K562 (cell line): ENCODE results near the gene XBP1. TPM values are rescaled to one million over a fixed set of nuclear protein-coding genes. Genes with fewer than 3 reads are reported as not detected.

Experiments
- ATAC-seq: fragments of 200-7000 bp; cut with Tn5 transposase; 3 replicates; pipeline ENCODE4 v1.9.1; 2020; ENCODE audit warnings: moderate library complexity
- BruUV-seq: library from RNA; stranded (reverse); fragments of 400-500 nt; replicated peaks from 2 replicates; lab custom pipeline; 2021; lab: Mats Ljungman, UMichigan
- CTCF ChIA-PET: fragments of 300-600 bp; formaldehyde crosslinking; extraction: SDS; loops from one replicate; lab custom pipeline; 2021; ENCODE audit warnings: low intra/inter-chr PET ratio; lab: Yijun Ruan, JAX
- POLR2A ChIA-PET: fragments of 300-600, 350-650 bp; sonication (Branson Sonifier 250); formaldehyde crosslinking; extraction: SDS; loops from one replicate; lab custom pipeline; 2021; ENCODE audit warnings: antibody characterized with exemption, inconsistent platforms; lab: Yijun Ruan, JAX
- DNase-seq, 4 experiments: peaks; one replicate each; pipeline versions ENCODE4 v3.0.0 to v3.0.0-alpha.2; 2011 to 2018; ENCODE audit warnings: low spot score in 3 of 4, mixed read lengths in 3 of 4; ENCODE audit errors: extremely low read depth in 1 of 4
- FAIRE-seq: peaks from 2 replicates; lab custom pipeline; 2011; peaks lifted over from hg19 to GRCh38; lab: Jason Lieb, UNC
- H2AFZ ChIP-seq: 2 replicates; pipeline ENCODE4 v1.6.0; 2011; ENCODE audit warnings: low read depth, low read length, control low read depth, inconsistent platforms
- H3K27ac ChIP-seq: fragments of 200-600 bp; 3 replicates; pipeline ENCODE4 v1.8.0; 2011; ENCODE audit warnings: low read depth, mild to moderate bottlenecking, control low read depth, inconsistent platforms, low read length, moderate library complexity, mixed read lengths; ENCODE audit errors: extremely low read depth
- H3K27me3 ChIP-seq, 2 experiments: fragments of 300-600 bp in 1 of 2; 2 replicates in 1 of 2; 3 replicates in 1 of 2; pipeline versions ENCODE4 v1.6.0 to v1.8.0; 2011; ENCODE audit warnings: inconsistent platforms in 2 of 2, low read length in 2 of 2, mild to moderate bottlenecking in 1 of 2, mixed read lengths in 1 of 2, moderate library complexity in 1 of 2; ENCODE audit not compliant: control insufficient read depth in 2 of 2, insufficient read depth in 2 of 2
- H3K36me3 ChIP-seq: fragments of 300-600 bp; 3 replicates; pipeline ENCODE4 v1.8.0; 2011; ENCODE audit warnings: mild to moderate bottlenecking, low read length, inconsistent platforms; ENCODE audit not compliant: control insufficient read depth, insufficient read depth
- H3K4me1 ChIP-seq, 2 experiments: fragments of 200-600 bp in 1 of 2; replicated peaks in 1 of 2; 2 replicates in 1 of 2; 3 replicates in 1 of 2; pipeline versions ENCODE4 v1.5.1 to v1.8.0; 2011; ENCODE audit warnings: inconsistent platforms in 2 of 2, low read length in 2 of 2, mild to moderate bottlenecking in 1 of 2, mixed read lengths in 1 of 2, moderate library complexity in 1 of 2; ENCODE audit not compliant: control insufficient read depth in 2 of 2, insufficient read depth in 2 of 2
- H3K4me2 ChIP-seq: 2 replicates; pipeline ENCODE4 v1.6.1; 2011; ENCODE audit warnings: low read length, control low read depth, inconsistent platforms, mixed read lengths; ENCODE audit not compliant: insufficient read depth
- H3K4me3 ChIP-seq: fragments of 200-600 bp; sonication (generic), shearing (Covaris generic); 2 replicates; pipeline ENCODE4 v1.5.1; 2016; ENCODE audit warnings: control low read depth, inconsistent platforms
- H3K79me2 ChIP-seq: fragments of 200-600 bp; 3 replicates; pipeline ENCODE4 v1.8.0; 2011; ENCODE audit warnings: low read length, inconsistent platforms; ENCODE audit not compliant: control insufficient read depth, insufficient read depth
- H3K9ac ChIP-seq, 2 experiments: 2 replicates each; pipeline versions ENCODE4 v1.6.0 to v1.6.1; 2011; ENCODE audit warnings: low read depth in 2 of 2, low read length in 2 of 2, control low read depth in 1 of 2, inconsistent platforms in 1 of 2, mild to moderate bottlenecking in 1 of 2, mixed read lengths in 1 of 2; ENCODE audit not compliant: insufficient read depth in 1 of 2
- H3K9me1 ChIP-seq: one replicate; pipeline ENCODE4 v1.6.0; 2011; ENCODE audit warnings: inconsistent platforms, mild to moderate bottlenecking, low read length, moderate library complexity; ENCODE audit not compliant: control insufficient read depth, insufficient read depth
- H3K9me3 ChIP-seq: replicated peaks from 2 replicates; pipeline ENCODE4 v1.5.1; 2011; ENCODE audit warnings: low read depth, low read length, inconsistent platforms; ENCODE audit not compliant: control insufficient read depth, insufficient read depth
- H4K20me1 ChIP-seq: replicated peaks from 2 replicates; pipeline ENCODE4 v1.6.1; 2011; ENCODE audit warnings: low read length, inconsistent platforms, mixed read lengths; ENCODE audit not compliant: control insufficient read depth, insufficient read depth
- MTF1 ChIP-seq: fragments of 250-450 bp; sonication (Bioruptor Pico); IDR thresholded peaks from 2 replicates; pipeline ENCODE4 v1.9.0; 2021; ENCODE audit warnings: moderate library complexity, mild to moderate bottlenecking, inconsistent platforms, borderline replicate concordance
- SMAD4 ChIP-seq: fragments of 250-450 bp; sonication (Bioruptor Pico); conservative IDR thresholded peaks from 2 replicates; pipeline ENCODE4 v1.8.0; 2021; ENCODE audit warnings: inconsistent platforms, mild to moderate bottlenecking, moderate library complexity
- ZFX ChIP-seq: sonication (generic); formaldehyde crosslinking; IDR thresholded peaks from 2 replicates; pipeline ENCODE4 v1.8.0; 2022; ENCODE audit warnings: mild to moderate bottlenecking, missing genetic modification reagents, moderate library complexity
- ZNF57 ChIP-seq: fragments of 450-650 bp; formaldehyde crosslinking; IDR thresholded peaks from 2 replicates; pipeline ENCODE4 v1.4.0; 2020; ENCODE audit warnings: mild to moderate bottlenecking, moderate library complexity
- WGBS: fragments of 100-300 bp; shearing (Covaris generic); methylation state at CpG from one replicate; pipeline ENCODE4 v1.1.6; 2016; ENCODE audit warnings: low coverage, mixed read lengths; ENCODE audit not compliant: insufficient coverage; ENCODE audit errors: missing lambda C conversion rate; 5-methylcytosine and 5-hydroxymethylcytosine counted together
- in situ Hi-C: fragments of 300-500 bp; cut with MboI; formaldehyde crosslinking; loops from 4 replicates; pipeline ENCODE4 v1.15.0; 2018; ENCODE audit warnings: inconsistent platforms, mixed read lengths
- intact Hi-C: fragments of 100-400 bp; cut with micrococcal nuclease; formaldehyde crosslinking; loops from 2 replicates; pipeline ENCODE4 v1.14.2; 2022
- polyA plus RNA-seq, 8 experiments: library from polyadenylated mRNA; depleted of rRNA in 4 of 8; stranded (reverse) in 5 of 8; unstranded in 3 of 8; fragments of >200 nt; fragmentation: Nextera tagmentation in 2 of 8; fragmentation: Illumina TruSeq in 1 of 8; extraction: Ambion mirVana in 2 of 8; extraction: Trizol in 1 of 8; gene quantifications; 2 replicates each; pipeline versions ENCODE4 v1.2.1 to v1.2.3, GENCODE V29; 2011 to 2014; ENCODE audit warnings: inconsistent platforms in 1 of 8, missing spikeins in 1 of 8
- total RNA-seq, 7 experiments: library from RNA; depleted of rRNA in 6 of 7; stranded (reverse); fragments of >200 nt in 6 of 7; fragmentation: Illumina TruSeq in 2 of 7; extraction: Trizol in 2 of 7; gene quantifications; 2 replicates each; pipeline versions ENCODE4 v1.2.1 to v1.2.3, GENCODE V29; 2011 to 2021; ENCODE audit warnings: low replicate concordance in 1 of 7

The XBP1 gene
- total and polyA plus RNA-seq, 9 of the 15 experiments (the other 6 are each of a cell fraction or from before 2014, with no cell fraction given): 25.0 to 218 (median 94.6) TPM

DNA sequence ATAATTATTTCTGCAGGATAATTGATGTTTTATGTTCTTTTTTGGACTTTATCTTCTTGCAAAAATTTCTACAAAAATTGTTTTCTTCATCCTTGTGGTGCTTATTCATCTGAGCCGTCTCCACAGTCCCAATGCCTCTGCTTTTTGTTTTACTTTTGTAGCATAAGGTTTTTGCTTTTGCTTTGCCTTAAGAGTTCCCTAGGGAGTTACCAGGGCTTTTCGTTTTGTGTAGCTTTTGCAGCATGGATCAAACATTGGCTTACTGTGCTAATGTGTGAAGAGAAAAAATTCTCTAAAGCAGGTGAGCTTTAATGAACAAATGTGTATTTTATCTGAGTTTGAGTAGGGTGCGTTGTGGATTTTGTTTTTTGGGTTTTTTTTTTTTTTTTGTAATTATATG, 11.8 kb downstream of the XBP1 start:
- no peak overlapping the region for H3K4me3 ChIP-seq
- no peaks in the 10 kb centered on the region for H3K27me3 ChIP-seq
- ChIA-PET CTCF (no interaction called here), POLR2A (interaction anchor here (1.1 to 9.4 kb wide), 2 partner anchors 9 to 10 kb away, joined by 4 to 109 read pairs; partner anchors contain the start of gene XBP1)
- no peak overlapping the region for H3K9ac ChIP-seq
- peaks cover 37% of the 10 kb centered on the region for H3K36me3 ChIP-seq
- 74% methylated on average over 3 of the region's 3 CpGs for WGBS
- H2AFZ ChIP-seq: no peak overlapping the region
- intact Hi-C loops: no loop called here
- TF ChIP-seq ZFX (CRISPR knock-in tag) (no peak), MTF1 (CRISPR knock-in tag) (no peak), ZNF57 (no peak), SMAD4 (CRISPR knock-in tag) (no peak)
- ATAC-seq (no peak), FAIRE-seq (no peak), DNase-seq (no peak)
- no TSS peak for BruUV-seq
- in situ Hi-C loops: no loop called here
- no peaks in the 10 kb centered on the region for H3K9me3 ChIP-seq
- no peaks in the 10 kb centered on the region for H3K9me1 ChIP-seq
- no peaks in the 10 kb centered on the region for H4K20me1 ChIP-seq
- H3K4me1 ChIP-seq: peaks cover 0 to 5% of the 10 kb centered on the region in 2 experiments; a peak in 1 of 5 replicates
- no peak overlapping the region for H3K4me2 ChIP-seq
- no peaks in the 10 kb centered on the region for H3K79me2 ChIP-seq
- H3K27ac ChIP-seq: no peak overlapping the region
